ENCODE measurements around the gene MST1R. TPM values are rescaled to one million over a fixed set of nuclear protein-coding genes. Genes with fewer than 3 reads are reported as not detected.

Gene MST1R
- total RNA-seq, 1 donor from 2014 or later = 1.7 TPM

GRCh38 chr3:49867871-49868321, 35.8 kb downstream of the MST1R start:
- TF ChIP-seq, protein P1, sequence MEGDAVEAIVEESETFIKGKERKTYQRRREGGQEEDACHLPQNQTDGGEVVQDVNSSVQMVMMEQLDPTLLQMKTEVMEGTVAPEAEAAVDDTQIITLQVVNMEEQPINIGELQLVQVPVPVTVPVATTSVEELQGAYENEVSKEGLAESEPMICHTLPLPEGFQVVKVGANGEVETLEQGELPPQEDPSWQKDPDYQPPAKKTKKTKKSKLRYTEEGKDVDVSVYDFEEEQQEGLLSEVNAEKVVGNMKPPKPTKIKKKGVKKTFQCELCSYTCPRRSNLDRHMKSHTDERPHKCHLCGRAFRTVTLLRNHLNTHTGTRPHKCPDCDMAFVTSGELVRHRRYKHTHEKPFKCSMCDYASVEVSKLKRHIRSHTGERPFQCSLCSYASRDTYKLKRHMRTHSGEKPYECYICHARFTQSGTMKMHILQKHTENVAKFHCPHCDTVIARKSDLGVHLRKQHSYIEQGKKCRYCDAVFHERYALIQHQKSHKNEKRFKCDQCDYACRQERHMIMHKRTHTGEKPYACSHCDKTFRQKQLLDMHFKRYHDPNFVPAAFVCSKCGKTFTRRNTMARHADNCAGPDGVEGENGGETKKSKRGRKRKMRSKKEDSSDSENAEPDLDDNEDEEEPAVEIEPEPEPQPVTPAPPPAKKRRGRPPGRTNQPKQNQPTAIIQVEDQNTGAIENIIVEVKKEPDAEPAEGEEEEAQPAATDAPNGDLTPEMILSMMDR (IDR thresholded peaks at IDR 0.05; ENCODE audit: borderline replicate concordance) = no peak
- H3K9me3 ChIP-seq (replicated peaks) = no peaks in the 10 kb centered on the region
- peaks cover 86% of the 10 kb centered on the region for H3K27me3 ChIP-seq (ENCODE audit: low read depth)
- H3K4me1 ChIP-seq = peaks cover 13% of the 10 kb centered on the region
- H3K4me3 ChIP-seq = no peak overlapping the region
- H3K27ac ChIP-seq (replicated peaks) = no peak overlapping the region
- intact Hi-C loops (cut with micrococcal nuclease) = no loop called here
- no peaks in the 10 kb centered on the region for H3K36me3 ChIP-seq
- no peak for DNase-seq

DNA sequence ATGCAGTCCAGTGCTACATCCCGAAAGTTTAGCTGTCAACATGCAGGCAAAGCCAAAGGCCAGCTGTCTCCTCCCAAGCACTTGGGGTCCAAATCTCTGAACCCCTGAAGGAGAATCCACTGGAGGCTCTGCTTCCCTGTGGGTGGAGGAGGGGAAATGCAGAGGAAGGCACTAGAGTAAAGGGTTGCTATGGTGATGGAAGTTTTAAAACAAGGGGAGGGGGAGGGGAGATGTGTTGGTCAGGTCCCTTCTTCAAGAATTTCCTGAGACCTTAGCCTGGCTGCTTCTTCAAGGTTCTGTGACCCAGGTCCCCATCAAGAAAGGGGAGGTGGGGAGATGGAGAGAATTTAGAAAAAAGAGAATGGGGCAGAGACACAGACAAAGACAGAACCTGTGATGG, 36.3 kb downstream of the MST1R start:
- TF ChIP-seq, protein P1 (IDR thresholded peaks at IDR 0.05; ENCODE audit: borderline replicate concordance) = no peak

GRCh38 chr3:49865198-49865784, 38.4 kb downstream of the MST1R start:
- intact Hi-C loops (cut with micrococcal nuclease) = no loop called here
- TF ChIP-seq, protein P1 (IDR thresholded peaks at IDR 0.05; ENCODE audit: borderline replicate concordance) = no peak
- Histone ChIP-seq H3K9me3 (replicated peaks) (no peaks in the 10 kb centered on the region), H3K4me1 (peaks cover 13% of the 10 kb centered on the region), H3K27ac (replicated peaks) (no peak overlapping the region), H3K4me3 (no peak overlapping the region), H3K36me3 (no peaks in the 10 kb centered on the region), H3K27me3 (ENCODE audit: low read depth) (peaks cover 81% of the 10 kb centered on the region)
- DNase-seq = no peak

More for the DNA sequence above, 36.3 kb downstream of the MST1R start:
- DNase-seq = no peak
- Histone ChIP-seq H3K27ac (replicated peaks) (no peak overlapping the region), H3K36me3 (no peaks in the 10 kb centered on the region), H3K4me1 (peaks cover 13% of the 10 kb centered on the region), H3K4me3 (no peak overlapping the region), H3K9me3 (replicated peaks) (no peaks in the 10 kb centered on the region), H3K27me3 (ENCODE audit: low read depth) (peaks cover 91% of the 10 kb centered on the region)
- intact Hi-C loops (cut with micrococcal nuclease) = no loop called here

DNA sequence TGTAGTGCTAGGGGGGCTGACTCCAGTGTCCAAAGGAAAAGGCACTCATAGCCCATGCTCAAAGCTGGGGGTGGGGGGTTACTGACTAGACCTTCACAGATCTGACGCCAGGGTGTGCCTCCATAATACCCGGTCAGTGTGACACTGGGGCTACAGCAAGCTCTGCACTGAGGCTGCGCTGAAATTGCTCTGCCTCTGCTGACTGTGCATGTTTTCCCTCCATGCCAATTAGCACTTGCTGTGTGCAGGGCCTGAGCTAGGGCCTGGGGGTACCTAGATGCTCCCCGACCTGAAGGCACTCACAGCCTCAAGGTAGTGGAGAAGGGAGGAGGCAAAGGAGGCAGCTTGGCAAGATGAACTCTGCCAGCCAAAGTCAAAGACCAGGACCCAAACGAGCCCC, 39.2 kb downstream of the MST1R start:
- H3K36me3 ChIP-seq = no peaks in the 10 kb centered on the region
- H3K4me3 ChIP-seq = no peak overlapping the region
- no peak for DNase-seq
- H3K4me1 ChIP-seq = peaks cover 7% of the 10 kb centered on the region
- peaks cover 73% of the 10 kb centered on the region for H3K27me3 ChIP-seq (ENCODE audit: low read depth)
- TF ChIP-seq, protein P1 (IDR thresholded peaks at IDR 0.05; ENCODE audit: borderline replicate concordance) = no peak
- H3K27ac ChIP-seq (replicated peaks) = no peak overlapping the region
- H3K9me3 ChIP-seq (replicated peaks) = no peaks in the 10 kb centered on the region
- intact Hi-C loops (cut with micrococcal nuclease) = no loop called here

- no peak overlapping the region for H3K27ac ChIP-seq (replicated peaks)
- H3K4me3 ChIP-seq = no peak overlapping the region
- peaks cover 15% of the 10 kb centered on the region for H3K4me1 ChIP-seq
- TF ChIP-seq, protein P1 (IDR thresholded peaks at IDR 0.05; ENCODE audit: borderline replicate concordance) = no peak
- peaks cover 33% of the 10 kb centered on the region for H3K27me3 ChIP-seq (ENCODE audit: low read depth)
- intact Hi-C loops (cut with micrococcal nuclease) = no loop called here
- H3K9me3 ChIP-seq (replicated peaks) = no peaks in the 10 kb centered on the region
- DNase-seq = no peak
- H3K36me3 ChIP-seq = no peaks in the 10 kb centered on the region
Measured at GRCh38 chr3:49859576-49860305, 43.9 kb downstream of the MST1R start.
